HEK293 (cell line): ENCODE measurements around the gene OAT.

Experiments
- KLF1 ChIP-seq: fragments of 450-650 bp; formaldehyde crosslinking; IDR thresholded peaks from 2 replicates; pipeline ENCODE4 v1.5.1; 2016; ENCODE audit warnings: missing biosample characterization, missing genetic modification characterization
- OSR2 ChIP-seq: fragments of 450-650 bp; formaldehyde crosslinking; IDR thresholded peaks from 2 replicates; pipeline ENCODE4 v1.5.1; 2016; ENCODE audit warnings: missing biosample characterization, missing genetic modification characterization
- OVOL3 ChIP-seq: fragments of 450-650 bp; formaldehyde crosslinking; IDR thresholded peaks from 2 replicates; pipeline ENCODE4 v1.5.1; 2016; ENCODE audit warnings: missing biosample characterization, missing genetic modification characterization
- TRIM28 ChIP-seq: IDR thresholded peaks from 2 replicates; pipeline ENCODE4 v1.6.1; 2011; ENCODE audit warnings: low read length, control low read depth, borderline replicate concordance
- ZBTB7A ChIP-seq: fragments of 450-650 bp; formaldehyde crosslinking; IDR thresholded peaks from 2 replicates; pipeline ENCODE4 v1.5.1; 2016; ENCODE audit warnings: low read depth, missing biosample characterization, missing genetic modification characterization
- ZFP41 ChIP-seq: fragments of 450-650 bp; formaldehyde crosslinking; IDR thresholded peaks from 2 replicates; pipeline ENCODE4 v1.5.1; 2016; ENCODE audit warnings: missing biosample characterization, missing genetic modification characterization, borderline replicate concordance
- ZNF223 ChIP-seq: fragments of 450-650 bp; formaldehyde crosslinking; IDR thresholded peaks from 2 replicates; pipeline ENCODE4 v1.5.1; 2016; ENCODE audit warnings: missing biosample characterization, missing genetic modification characterization
- ZNF292 ChIP-seq: fragments of 450-650 bp; formaldehyde crosslinking; IDR thresholded peaks from 2 replicates; pipeline ENCODE4 v1.5.1; 2016; ENCODE audit warnings: low read depth, missing biosample characterization, missing genetic modification characterization, borderline replicate concordance
- ZNF449 ChIP-seq: fragments of 450-650 bp; formaldehyde crosslinking; IDR thresholded peaks from 2 replicates; pipeline ENCODE4 v1.5.1; 2017; ENCODE audit warnings: missing biosample characterization, mild to moderate bottlenecking, missing genetic modification characterization, moderate library complexity
- ZNF580 ChIP-seq: fragments of 450-650 bp; formaldehyde crosslinking; IDR thresholded peaks from 2 replicates; pipeline ENCODE4 v1.5.1; 2016; ENCODE audit warnings: missing biosample characterization, missing genetic modification characterization
- ZNF624 ChIP-seq: fragments of 450-650 bp; formaldehyde crosslinking; IDR thresholded peaks from 2 replicates; pipeline ENCODE4 v1.5.1; 2017; ENCODE audit warnings: missing biosample characterization, missing genetic modification characterization
- TF ChIP-seq, protein P1 (sequence below): fragments of 450-650 bp; formaldehyde crosslinking; IDR thresholded peaks from 2 replicates; pipeline ENCODE4 v1.5.1; 2016; ENCODE audit warnings: missing biosample characterization, missing genetic modification characterization
- TF ChIP-seq, protein P2 (sequence below): fragments of 450-650 bp; formaldehyde crosslinking; IDR thresholded peaks from 2 replicates; pipeline ENCODE4 v1.5.1; 2016; ENCODE audit warnings: missing biosample characterization, missing genetic modification characterization
- TF ChIP-seq, protein P3 (sequence below): fragments of 450-650 bp; formaldehyde crosslinking; optimal IDR thresholded peaks from 2 replicates; pipeline ENCODE3; 2016; ENCODE audit warnings: missing biosample characterization, mild to moderate bottlenecking, missing genetic modification characterization

DNA sequence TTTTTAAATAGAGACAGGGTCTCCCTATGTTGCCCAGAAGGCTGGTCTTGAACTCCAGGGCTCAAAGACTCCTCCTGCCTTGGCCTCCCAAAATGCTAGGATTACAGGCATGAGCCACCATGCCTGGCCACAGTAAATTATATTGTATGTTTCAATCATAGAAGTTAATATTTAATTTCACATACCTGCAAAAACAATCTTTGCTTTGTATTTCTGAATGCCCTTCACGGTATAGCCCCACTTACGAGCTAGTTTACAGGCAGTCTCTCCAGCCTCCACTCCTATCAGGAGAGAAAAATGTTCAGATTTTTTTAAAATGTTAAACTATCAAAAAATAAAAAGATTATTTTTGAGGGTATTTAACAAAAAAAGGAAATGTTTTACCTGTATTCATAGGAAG, 10.4 kb downstream of the OAT start:
- no peak for TF ChIP-seq ZNF223 (tag by site-specific recombination)
- no peak for TF ChIP-seq ZBTB7A (tag by site-specific recombination)
- TF ChIP-seq ZFP41 (tag by site-specific recombination): no peak
- TF ChIP-seq, protein P1, sequence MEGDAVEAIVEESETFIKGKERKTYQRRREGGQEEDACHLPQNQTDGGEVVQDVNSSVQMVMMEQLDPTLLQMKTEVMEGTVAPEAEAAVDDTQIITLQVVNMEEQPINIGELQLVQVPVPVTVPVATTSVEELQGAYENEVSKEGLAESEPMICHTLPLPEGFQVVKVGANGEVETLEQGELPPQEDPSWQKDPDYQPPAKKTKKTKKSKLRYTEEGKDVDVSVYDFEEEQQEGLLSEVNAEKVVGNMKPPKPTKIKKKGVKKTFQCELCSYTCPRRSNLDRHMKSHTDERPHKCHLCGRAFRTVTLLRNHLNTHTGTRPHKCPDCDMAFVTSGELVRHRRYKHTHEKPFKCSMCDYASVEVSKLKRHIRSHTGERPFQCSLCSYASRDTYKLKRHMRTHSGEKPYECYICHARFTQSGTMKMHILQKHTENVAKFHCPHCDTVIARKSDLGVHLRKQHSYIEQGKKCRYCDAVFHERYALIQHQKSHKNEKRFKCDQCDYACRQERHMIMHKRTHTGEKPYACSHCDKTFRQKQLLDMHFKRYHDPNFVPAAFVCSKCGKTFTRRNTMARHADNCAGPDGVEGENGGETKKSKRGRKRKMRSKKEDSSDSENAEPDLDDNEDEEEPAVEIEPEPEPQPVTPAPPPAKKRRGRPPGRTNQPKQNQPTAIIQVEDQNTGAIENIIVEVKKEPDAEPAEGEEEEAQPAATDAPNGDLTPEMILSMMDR (tag by site-specific recombination): no peak
- TF ChIP-seq OSR2: no peak
- no peak for TF ChIP-seq ZNF292
- no peak for TF ChIP-seq TRIM28
- TF ChIP-seq ZNF624 (tag by site-specific recombination): no peak
- no peak for TF ChIP-seq ZNF580 (tag by site-specific recombination)
- TF ChIP-seq KLF1 (tag by site-specific recombination): no peak
- no peak for TF ChIP-seq OVOL3 (tag by site-specific recombination)
- TF ChIP-seq, protein P2, sequence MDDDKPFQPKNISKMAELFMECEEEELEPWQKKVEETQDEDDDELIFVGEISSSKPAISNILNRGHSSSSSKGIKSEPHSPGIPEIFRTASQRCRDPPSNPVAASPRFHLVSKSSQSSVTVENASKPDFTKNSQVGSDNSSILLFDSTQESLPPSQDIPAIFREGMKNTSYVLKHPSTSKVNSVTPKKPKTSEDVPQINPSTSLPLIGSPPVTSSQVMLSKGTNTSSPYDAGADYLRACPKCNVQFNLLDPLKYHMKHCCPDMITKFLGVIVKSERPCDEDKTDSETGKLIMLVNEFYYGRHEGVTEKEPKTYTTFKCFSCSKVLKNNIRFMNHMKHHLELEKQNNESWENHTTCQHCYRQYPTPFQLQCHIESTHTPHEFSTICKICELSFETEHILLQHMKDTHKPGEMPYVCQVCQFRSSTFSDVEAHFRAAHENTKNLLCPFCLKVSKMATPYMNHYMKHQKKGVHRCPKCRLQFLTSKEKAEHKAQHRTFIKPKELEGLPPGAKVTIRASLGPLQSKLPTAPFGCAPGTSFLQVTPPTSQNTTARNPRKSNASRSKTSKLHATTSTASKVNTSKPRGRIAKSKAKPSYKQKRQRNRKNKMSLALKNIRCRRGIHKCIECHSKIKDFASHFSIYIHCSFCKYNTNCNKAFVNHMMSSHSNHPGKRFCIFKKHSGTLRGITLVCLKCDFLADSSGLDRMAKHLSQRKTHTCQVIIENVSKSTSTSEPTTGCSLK (tag by site-specific recombination): no peak
- no peak for TF ChIP-seq ZNF449 (tag by site-specific recombination)
- TF ChIP-seq, protein P3, sequence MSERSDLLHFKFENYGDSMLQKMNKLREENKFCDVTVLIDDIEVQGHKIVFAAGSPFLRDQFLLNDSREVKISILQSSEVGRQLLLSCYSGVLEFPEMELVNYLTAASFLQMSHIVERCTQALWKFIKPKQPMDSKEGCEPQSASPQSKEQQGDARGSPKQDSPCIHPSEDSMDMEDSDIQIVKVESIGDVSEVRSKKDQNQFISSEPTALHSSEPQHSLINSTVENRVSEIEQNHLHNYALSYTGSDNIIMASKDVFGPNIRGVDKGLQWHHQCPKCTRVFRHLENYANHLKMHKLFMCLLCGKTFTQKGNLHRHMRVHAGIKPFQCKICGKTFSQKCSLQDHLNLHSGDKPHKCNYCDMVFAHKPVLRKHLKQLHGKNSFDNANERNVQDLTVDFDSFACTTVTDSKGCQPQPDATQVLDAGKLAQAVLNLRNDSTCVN: no peak
